ENCODE measurements around the gene RPS28.

GRCh38 chr19:8320564-8321066 is 681 bp upstream of the RPS28 start:
- TF ChIP-seq CTCF (IDR thresholded peaks at IDR 0.05), result no peak
- TF ChIP-seq POLR2A (IDR thresholded peaks at IDR 0.05), result no peak
